ENCODE measurements around the gene CCR6.
"Not testable (repeated sequence)": the region's sequence is repeated elsewhere in the genome, so short reads cannot be mapped to it uniquely, and the experiment has no call there.

CCR6 gene

DNA sequence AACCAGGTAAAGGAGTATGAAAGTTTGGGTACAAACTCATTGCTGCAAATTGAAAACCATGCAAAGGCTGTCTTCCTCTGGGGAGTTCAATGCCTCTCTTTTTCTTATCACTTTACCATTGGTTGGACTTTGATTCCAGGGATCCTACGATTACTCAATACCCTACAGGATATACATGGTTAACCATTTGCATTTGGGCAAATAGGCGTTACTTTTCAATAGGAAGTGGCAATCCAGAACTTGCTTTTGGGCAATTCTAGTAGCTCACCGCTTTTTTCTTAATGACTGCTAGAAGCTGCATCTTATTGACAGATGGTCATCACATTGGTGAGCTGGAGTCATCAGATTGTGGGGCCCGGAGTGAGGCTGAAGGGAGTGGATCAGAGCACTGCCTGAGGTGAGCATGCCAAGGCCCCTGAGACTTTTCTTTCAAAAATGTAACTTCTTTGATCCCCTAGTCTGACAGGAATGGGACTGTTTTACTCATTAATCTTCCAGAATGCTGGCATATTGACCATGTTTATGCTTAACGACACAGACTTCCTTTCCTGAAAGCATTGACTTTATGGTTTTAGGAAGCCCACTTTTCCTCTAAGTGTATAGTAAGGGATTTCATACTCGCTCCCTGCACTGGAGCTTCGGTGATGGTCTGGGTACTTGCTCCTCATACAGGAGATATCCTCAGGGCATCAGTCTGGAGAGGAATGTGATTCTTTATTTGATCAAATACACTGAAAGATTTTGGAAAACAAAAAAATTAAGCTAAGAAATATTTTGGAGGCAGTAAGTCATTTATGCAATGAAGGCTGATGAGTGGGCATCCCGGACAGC is at the start of gene CCR6:
CCR6 (plus strand) TSS at position 270 of the 831 bp plus-strand sequence. CDS start 13,039 bp downstream, outside the sequence.
- no peak for DNase-seq (ENCODE audit: low read depth, low spot score)
- no peak within 1 kb of the TSS for H3K4me3 ChIP-seq (ENCODE audit: low read depth, low read length)
- TF ChIP-seq, protein P1, sequence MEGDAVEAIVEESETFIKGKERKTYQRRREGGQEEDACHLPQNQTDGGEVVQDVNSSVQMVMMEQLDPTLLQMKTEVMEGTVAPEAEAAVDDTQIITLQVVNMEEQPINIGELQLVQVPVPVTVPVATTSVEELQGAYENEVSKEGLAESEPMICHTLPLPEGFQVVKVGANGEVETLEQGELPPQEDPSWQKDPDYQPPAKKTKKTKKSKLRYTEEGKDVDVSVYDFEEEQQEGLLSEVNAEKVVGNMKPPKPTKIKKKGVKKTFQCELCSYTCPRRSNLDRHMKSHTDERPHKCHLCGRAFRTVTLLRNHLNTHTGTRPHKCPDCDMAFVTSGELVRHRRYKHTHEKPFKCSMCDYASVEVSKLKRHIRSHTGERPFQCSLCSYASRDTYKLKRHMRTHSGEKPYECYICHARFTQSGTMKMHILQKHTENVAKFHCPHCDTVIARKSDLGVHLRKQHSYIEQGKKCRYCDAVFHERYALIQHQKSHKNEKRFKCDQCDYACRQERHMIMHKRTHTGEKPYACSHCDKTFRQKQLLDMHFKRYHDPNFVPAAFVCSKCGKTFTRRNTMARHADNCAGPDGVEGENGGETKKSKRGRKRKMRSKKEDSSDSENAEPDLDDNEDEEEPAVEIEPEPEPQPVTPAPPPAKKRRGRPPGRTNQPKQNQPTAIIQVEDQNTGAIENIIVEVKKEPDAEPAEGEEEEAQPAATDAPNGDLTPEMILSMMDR (IDR thresholded peaks at IDR 0.05; ENCODE audit: low read depth, low read length) = no peak
- in situ Hi-C loops (cut with HindIII; ENCODE audit: low sequenced_read_pairs) = no loop called here

DNA sequence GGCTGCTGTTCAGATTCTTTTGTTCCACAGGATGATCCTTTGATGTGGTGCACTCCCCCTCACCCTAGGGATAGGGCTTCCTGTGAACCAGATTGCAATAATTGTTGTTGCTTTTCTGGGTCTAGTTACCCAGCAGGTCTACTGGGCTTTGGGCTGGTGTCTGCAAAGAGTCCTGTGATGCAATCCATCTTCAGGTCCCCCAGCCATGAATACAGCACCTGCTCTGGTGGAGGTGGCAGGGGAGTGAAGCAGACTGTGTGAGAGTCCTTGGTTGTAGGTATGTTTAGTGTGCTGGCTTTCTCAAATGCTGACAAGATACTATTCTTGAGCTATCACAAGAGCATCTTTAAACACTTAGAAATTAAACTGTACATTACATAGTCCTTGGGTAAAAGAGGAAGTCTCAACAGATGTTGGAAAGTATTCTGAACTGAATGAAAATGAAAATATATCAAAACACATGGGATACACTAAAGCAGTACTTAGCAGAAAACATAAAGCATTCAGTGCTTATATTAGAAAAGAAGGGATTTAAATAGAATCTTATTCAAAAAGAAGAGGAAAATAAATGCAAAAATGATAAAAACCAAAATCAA is 49.1 kb upstream of the CCR6 start:
- DNase-seq (ENCODE audit: low read depth, low spot score) = no peak
- in situ Hi-C loops (cut with HindIII; ENCODE audit: low sequenced_read_pairs) = no loop called here
- no peak overlapping the region for H3K4me3 ChIP-seq (ENCODE audit: low read depth, low read length)
- TF ChIP-seq, protein P1 (IDR thresholded peaks at IDR 0.05; ENCODE audit: low read depth, low read length) = no peak

DNA sequence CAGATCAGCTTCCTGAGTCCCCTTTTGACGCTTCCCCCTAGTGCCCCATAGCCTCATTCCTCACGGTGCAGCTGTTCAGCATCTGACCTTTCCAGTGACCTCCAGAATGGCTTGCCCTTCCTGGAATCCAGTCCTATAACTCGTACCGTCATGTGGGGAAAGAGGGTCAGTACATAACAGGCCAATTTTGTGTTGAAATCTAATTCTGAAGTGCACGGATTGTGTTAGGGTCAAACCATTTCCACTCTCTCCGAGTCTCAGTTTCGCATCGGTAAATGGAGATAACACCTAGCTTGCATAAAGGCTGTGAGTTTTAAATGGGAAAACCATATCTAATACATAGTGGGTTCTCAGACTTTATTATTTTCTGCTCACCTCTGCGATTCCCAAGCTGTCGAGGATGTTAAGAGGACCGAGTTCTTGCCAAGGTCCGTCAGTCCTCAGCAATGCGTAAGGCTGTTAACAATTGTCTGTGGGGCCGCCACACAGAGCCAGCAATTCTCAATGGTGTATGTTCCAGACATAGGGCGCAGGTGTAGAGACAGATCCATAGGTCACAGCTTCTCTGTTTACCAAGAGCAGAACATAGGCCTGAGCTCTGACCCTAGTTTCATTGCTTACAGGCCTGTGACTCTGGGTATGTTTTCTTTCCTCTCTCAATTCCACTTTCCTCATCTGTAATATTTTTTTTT is 45.5 kb upstream of the CCR6 start:
- no peak overlapping the region for H3K4me3 ChIP-seq (ENCODE audit: low read depth, low read length)
- TF ChIP-seq, protein P1 (IDR thresholded peaks at IDR 0.05; ENCODE audit: low read depth, low read length) = no peak
- in situ Hi-C loops (cut with HindIII; ENCODE audit: low sequenced_read_pairs) = no loop called here
- DNase-seq (ENCODE audit: low read depth, low spot score) = no peak

DNA sequence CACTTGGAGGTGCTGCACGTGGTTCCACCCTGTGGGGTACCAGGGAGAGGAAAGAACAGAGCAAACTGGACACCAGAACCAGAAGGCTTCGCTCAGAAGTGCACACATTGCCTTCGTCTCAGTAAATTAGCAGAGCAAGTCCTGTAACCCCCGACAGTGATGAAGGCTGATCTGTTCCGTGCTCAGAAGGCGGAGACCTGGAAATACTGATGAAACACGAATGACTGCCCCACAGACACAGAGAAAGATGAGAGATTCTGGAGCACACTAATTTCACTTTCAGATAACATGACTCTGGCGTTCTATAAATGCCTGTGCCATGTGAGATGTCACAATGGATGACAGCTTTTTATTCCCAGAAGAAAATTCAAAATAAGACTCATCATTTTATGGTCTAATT is 44.2 kb upstream of the CCR6 start:
- no peak overlapping the region for H3K4me3 ChIP-seq (ENCODE audit: low read depth, low read length)
- in situ Hi-C loops (cut with HindIII; ENCODE audit: low sequenced_read_pairs) = no loop called here
- TF ChIP-seq, protein P1 (IDR thresholded peaks at IDR 0.05; ENCODE audit: low read depth, low read length) = no peak
- no peak for DNase-seq (ENCODE audit: low read depth, low spot score)

DNA sequence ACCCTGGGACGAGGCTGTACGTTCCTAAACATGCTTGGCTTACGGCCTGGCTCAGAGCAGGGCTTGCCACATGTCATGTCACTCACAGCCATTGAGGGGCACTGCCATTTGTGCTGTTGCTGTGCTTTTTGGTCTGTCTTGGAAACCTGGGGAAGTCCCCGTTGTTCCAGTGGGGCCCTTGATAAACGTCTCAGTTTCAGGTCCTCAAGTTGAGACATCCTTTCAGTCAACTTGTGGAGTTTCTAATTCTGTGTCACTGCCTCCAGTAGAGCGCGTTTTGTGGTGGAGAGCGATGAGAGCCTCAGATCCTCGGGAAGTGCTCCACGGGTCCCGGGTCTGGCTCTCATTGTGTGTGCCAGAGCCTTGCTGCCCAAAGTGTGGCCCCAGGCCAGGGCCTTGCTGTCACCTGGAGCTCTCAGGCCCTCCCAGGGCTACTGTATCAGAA is 43.0 kb upstream of the CCR6 start:
- in situ Hi-C loops (cut with HindIII; ENCODE audit: low sequenced_read_pairs) = no loop called here
- no peak overlapping the region for H3K4me3 ChIP-seq (ENCODE audit: low read depth, low read length)

DNA sequence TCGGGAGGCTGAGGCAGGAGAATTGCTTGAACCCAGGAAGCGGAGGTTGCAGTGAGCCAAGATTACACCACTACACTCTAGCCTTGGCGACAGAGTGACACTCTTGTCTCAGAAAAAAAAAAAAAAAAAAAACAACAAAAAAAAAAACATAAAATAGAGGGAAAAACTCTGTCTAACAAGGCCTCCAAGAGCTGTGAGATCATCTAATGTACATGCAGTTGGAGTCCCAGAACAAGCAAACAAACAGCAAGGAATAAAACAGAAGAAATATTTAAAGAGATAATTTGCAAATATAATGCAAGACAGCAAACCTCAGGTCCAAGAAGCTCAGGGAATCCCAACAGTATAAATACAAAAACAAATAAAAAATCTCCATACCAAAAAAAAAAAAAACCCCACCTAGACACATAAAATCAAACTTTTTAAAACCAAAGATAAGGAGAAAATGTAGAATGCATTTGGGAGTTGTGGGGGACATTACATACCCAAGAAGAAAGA is 35.0 kb upstream of the CCR6 start:
- no peak for DNase-seq (ENCODE audit: low read depth, low spot score)
- in situ Hi-C loops (cut with HindIII; ENCODE audit: low sequenced_read_pairs) = no loop called here
- no peak overlapping the region for H3K4me3 ChIP-seq (ENCODE audit: low read depth, low read length)
- TF ChIP-seq, protein P1 (IDR thresholded peaks at IDR 0.05; ENCODE audit: low read depth, low read length) = no peak

More for the DNA sequence above, 43.0 kb upstream of the CCR6 start:
- TF ChIP-seq, protein P1 (IDR thresholded peaks at IDR 0.05; ENCODE audit: low read depth, low read length) = no peak
- no peak for DNase-seq (ENCODE audit: low read depth, low spot score)

DNA sequence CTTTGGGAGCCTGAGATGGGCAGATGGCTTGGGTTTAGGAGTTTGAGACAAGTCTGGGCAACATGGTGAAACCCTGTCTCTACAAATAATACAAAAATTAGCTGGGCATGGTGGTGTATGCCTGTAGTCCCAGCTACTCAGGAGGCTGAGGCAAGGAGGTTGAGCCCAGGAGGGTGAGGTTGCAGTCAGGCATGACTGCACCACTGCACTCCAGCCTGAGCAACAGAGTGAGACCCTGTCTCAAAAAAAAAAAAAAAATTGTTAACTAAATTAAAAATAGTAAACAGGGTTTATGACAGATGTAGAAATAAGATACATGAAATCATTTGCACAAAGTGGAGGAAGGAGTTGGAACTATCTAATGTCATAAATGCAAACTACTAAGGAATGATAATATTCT is 34.2 kb upstream of the CCR6 start:
- DNase-seq (ENCODE audit: low read depth, low spot score); in situ Hi-C loops (cut with HindIII; ENCODE audit: low sequenced_read_pairs); H3K4me3 ChIP-seq (ENCODE audit: low read depth, low read length): not testable (repeated sequence)

Data from astrocyte of the spinal cord (primary cell).